HG02884 (cell line): Measurements from ENCODE around the gene VPS26A.

Source experiments
- ATAC-seq: cut with Tn5 transposase; IDR thresholded peaks from one replicate; pipeline ENCODE4 v1.9.1; 2021; ENCODE audit warnings: mild to moderate bottlenecking, moderate library complexity; ENCODE audit not compliant: unreplicated experiment

Gene VPS26A

DNA sequence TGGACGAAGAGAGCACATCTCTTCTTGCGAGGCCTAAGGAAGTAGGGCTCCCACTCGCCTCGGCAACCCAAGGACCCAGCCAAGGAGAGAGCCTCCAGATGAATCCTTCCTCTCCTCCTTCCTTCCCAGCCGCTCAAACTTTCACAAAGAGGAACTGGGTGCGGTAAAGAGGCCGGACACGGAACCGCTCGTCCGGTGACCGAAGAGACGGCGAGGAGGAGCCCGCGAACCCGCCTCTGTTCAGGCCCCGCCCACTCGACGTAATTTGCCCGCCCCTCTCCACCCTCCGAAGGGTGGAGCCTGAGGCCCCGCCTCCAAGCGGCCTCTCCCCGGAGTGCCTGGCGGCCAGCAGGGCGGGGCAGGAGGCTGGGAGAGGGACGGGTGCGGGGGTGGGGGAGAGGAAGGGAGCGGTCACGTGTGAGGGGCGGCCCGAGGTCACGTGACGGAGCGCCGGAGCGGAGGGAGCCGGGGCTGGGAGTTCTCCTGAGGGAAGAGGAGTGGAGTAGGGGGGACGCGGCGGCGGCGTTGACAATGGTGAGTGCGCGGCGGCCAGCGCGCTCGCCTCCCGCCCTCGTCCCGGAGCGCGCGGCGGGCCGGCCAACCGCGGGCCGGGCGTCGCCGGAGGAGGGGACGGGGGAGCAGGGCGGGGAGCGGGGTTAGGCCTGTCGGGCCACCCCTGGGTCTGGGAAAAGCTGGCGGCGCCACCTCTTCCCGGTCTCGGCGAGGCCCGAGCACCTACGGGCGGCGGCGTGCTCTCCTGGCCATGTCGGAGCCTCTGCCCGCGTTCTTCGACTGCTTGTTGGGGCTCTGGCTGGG lies at the start of gene VPS26A:
TSS of gene VPS26A (plus strand) at position 432 of the 816 bp plus-strand sequence. CDS start at position 532, 100 bp downstream.
- peak; percentile 74 for ATAC-seq

DNA sequence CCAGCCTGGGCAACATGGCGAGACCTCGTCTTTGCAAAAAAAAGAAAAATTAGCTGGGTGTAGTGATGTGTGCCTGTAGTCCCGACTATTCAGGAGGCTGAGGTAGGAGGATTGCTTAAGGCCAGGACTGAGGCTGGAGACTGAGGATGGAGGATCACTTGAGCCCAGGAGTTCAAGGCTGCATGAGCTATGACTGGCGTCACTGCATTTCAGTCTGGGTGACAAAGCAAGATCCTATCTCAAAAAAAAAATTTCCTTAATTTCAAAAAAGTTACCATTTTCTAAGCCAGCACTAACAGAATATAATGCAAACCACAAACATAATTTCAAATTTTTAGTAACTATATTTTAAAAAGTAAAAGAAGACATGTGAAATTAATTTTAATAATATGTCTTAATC lies 49.4 kb upstream of the VPS26A start:
- no peak for ATAC-seq

DNA sequence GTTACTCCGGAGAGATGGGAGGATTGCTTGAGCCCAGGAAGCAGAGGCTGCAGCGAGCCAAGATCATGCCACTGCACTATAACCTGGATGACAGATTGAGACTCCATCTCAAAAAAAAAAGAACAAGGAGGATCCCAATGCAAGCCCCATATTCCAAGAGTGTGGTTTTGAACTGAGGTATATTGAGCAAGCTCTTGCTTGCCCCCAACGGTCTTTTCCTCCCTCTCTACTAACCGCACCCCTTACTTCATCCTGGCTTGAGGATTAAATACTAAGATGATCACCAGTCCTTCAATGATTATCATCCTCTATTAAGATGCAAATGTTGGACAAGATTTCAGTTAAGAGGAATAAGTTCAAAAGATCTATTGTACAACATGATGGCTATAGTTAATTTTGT lies 48.5 kb upstream of the VPS26A start:
- ATAC-seq: no peak

DNA sequence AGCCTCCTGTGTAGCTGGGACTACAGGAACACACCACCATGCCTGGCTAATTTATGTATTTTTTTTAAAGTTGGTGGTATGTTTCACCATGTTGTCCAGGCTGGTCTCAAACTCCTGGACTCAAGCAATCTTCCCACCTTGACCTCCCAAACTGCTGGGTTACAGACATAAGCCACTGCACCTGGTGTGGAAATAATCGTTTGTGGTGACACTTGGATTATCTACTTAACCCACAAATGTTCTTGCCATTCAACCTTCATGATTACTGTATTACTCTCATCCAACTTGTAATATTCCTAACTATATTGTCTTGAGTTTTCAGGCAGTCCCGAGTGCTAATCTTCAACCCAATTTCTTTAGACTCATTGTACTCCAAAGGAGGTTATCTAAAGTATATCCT lies 45.7 kb upstream of the VPS26A start:
- ATAC-seq: no peak

DNA sequence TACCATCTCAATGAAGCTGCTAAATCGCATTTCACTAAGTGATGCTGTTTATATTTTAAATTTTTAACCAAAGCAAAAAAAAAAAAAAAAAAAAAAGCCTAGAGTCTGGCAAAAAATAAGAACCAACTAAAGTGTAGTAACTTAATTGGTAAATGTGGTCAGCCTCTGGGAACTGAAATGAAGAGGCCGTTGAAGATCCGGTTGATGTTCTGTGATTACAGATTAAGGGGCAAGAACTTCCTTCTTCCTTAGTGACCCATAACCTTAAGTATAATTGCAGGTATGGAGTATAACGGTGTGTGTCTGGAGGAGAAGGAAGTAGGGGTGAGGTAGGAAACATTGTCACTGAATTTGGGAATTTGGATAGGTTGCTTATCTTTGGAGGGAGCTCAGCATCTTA lies 43.8 kb upstream of the VPS26A start:
- ATAC-seq: no peak

DNA sequence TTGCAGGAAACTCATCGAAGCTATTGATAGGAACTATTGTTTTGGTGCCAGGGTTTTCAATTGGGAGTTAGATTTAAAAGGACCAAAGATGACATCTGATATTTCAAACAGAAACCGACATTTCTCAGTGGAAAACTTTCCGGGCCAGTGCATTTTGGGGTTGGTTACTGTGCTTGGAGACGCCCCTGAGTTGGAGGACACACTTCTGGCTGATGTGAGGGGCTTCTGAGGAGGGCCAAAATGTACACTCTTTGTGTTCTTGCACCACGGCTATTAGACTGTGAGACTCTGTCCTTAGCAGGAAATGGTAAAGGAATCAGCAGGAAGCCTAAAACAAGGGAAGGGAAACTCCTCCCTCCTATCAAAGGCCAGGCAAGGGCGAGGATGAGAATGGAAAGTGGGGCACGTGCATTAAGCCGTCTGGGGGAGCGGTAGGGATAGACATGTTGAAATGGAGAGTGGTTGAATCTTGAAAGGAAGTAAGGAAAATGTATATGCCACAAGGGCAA lies 37.9 kb upstream of the VPS26A start:
- ATAC-seq: no peak

DNA sequence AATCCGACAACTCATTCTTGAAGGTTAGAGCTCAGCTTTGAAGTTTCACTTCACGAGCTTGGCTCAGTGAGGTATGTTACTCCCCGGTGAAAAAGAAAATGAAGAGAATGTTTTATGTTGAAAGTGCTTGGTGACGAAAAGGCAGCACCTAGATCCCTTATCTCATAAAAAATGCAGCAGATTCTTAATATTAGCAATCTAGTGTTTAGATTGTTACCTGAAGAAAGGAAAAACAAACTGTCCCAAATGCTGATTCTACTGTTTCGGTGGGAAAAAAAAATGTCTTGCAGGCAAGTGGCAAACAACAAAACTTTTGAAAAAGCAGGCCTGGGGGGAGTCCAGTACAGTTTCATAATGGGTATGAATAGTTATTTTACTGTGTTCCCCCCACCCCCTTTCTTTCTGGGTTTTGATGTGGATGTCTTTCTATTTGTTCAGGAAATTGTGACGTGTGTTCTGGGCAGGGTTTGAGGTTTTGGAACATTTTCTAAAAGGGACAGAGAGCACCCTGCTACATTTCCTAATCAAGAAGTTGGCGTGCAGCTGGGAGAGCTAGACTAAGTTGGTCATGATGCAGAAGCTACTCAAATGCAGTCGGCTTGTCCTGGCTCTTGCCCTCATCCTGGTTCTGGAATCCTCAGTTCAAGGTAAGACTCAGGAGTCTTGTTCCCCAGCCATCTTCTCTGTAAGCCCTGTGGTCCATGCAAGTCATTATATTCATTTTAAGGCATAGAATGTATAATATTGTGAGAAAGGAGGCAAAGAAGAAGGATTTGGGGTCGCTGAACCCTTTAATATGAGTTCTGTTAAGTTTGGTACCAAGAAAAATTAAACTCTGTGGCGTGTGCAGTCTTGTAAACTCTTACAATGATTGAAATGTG lies 36.1 kb upstream of the VPS26A start, which contains the start of gene SRGN:
TSS of gene SRGN (plus strand) at position 514 of the 881 bp plus-strand sequence. CDS start at position 569, 55 bp downstream.
- ATAC-seq: peak; percentile 45

DNA sequence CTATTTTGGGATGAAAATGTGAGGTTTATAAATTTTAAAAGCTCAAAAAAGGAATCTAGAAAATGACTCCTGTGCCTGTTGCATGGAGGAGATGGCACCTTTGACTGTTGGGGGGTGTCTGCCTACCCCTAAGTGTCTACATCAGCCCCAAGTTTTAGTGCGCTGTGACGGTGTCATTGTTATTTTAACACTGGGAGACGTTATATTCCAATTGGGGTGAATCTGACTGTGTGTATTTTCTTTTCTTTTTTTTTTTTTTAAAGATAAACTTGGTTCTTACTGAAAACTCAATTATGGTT lies 35.6 kb upstream of the VPS26A start:
- no peak for ATAC-seq

DNA sequence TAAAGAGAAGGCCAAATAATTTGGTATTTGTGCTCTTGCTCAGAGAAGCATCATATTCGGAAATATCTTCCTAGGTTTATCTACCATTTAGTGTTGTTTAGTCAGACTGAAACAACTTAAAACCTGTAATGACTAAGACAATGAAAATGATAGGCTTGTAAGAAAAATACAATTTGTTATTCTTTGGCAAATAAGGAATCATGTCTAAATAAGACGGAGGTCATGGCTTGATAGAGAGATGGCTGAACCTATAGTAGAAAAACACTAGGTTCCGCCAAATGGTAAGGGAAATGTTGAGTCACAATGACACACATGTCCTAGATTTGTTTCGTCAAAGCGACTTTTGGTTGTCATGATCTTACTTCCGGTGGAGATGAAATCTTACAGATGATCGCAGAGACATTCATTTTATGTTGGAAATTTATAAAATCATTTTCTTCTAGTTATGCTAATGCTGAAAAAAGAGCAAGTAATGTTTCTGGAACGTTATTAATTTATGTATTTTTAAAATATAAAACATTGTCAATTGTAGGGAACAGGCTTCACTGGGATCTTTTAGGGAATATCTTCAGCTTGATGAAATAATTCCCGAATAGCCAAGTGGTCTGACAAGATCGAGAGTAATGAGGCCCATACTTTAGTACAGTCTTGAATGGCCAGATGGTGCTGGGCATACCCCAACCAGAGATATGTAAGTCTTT lies 35.0 kb upstream of the VPS26A start:
- no peak for ATAC-seq

DNA sequence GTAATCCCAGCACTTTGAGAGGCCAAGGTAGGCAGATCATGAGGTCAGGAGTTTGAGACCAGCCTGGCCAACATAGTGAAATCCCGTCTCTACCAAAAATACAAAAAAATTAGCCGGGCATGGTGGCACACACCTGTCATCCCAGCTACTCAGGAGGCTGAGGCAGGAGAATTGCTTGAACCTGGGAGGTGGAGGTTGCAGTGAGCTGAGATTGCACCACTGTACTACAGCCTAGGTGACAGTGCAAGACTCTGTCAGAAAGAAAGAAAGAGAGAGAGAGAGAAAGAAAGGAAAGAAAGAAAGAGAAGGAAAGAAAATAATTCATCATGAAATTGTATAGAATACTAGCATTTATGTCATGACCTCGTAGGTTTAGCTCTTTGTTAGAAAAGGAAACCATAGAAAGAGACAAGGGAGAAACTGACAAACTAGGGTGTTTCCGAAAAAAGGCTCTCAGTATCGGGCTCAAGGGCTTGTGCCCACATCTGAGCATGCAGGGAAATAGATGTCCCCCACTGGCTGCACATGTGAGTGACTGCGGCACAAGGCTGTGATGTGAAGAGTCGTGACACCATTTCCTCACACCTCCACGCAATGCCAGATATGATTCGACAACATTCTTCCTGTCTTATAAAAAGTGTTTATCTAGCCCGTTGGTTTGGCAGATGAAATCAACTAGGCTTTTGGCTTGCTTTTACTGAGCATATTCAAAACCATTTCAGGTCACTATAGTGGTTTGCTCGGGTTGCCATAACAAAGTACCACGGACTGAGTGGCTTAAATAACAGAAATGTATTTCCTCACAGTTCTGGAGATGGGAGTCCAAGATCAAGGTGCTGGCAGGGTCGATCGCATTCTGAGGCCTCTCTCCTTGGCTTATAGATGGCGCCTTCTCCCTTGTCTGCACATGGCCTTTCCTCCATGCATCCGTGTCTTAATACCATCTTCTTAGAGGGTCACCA lies 34.1 kb upstream of the VPS26A start:
- ATAC-seq: no peak

DNA sequence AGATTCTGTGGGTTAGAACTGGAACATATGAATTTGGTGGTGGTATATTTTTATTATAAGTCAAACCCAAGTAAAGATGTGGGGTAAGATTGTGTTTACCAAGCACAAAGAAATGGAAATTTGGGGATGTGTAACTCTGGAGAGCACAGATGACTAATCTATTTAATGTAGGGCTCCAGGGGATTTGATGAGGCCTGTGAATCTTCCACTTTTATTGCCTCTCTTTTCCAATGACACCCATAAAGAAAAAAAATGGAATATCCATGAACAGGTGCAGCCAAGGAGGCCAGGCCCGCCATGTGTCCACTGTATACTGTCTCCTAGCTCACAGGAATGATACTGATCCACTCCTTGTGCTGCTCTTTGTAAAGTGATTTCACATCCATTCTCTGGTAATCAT lies 33.3 kb upstream of the VPS26A start:
- no peak for ATAC-seq

DNA sequence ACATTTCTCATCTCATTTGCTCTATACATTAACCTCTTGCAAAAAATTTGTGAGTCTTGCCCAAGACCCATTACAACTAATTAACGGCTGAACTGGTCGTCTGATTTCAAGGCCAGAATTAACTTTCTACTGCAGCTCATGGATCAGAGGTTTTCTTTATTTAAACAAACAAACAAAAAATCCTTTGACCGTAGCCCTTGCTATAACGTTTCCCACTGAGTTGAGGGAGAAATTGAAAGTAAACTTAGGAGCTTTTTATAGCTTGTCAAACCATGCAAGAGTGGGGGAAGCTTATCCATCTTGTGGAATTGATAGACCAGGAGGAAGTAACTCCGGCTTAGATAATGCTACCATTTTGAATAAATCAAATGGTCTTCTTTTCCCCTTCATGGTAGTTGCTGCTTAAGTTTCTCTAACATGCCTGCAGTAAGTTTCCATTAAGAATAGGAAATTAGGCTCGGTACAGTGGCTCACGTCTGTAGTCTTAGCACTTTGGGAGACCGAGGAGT lies 32.8 kb upstream of the VPS26A start:
- no peak for ATAC-seq

DNA sequence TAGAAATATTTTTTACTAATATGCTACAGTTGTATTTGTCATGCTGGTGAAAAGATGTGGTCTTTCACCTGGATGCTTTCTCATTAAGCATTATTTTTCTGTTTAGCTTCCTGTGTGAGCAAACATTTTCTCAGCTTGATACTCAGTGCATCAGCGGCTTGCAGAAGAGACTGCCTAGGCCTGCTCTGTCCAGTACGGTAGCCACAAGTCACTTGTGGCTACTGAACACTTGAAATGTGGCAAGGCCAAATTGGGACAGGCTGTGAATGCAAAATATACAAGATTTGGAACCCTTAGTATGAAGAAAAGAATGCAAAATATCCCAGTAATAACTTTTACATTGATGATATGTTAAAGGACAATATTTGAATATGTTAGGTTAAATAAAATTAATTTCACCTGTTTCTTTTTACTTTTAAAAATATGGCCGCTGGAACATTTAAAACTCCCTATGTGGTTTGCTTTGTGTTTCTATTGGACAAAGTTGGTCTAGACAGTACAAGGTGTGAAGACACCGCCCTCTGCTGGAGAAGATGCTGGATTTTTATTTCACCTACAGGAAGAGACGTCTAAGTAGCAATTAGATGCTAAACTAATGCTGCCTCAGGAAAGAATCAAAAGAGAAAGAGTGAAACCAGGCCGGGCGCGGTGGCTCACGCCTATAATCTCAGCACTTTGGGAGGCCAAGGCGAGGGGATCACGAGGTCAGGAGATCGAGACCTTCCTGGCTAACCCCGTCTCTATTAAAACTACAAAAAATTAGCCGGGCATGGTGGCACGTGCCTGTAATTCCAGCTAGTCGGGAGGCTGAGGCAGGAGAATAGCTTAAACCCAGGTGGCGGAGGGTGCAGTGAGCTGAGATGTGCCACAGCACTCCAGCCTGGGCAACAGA lies 30.8 kb upstream of the VPS26A start:
- peak; percentile 35 for ATAC-seq

DNA sequence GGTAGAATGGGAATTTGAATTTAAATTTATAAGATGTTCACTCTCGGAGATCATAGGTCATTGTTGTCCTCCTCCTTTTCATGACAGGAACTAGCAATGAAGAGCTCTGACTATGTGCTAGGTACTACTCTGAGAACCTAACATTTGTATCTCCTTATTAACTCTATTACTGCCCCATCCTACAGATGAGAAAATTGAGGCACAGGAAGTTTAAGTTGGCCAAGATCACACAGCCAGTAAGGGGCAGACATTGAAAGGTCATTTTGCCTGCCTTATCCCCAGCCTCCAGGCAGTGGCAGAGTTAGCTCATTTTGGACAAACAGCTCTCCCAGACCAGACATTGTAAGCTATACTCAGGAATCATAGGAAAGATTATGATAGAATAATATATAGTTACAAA lies 30.0 kb upstream of the VPS26A start:
- no peak for ATAC-seq

DNA sequence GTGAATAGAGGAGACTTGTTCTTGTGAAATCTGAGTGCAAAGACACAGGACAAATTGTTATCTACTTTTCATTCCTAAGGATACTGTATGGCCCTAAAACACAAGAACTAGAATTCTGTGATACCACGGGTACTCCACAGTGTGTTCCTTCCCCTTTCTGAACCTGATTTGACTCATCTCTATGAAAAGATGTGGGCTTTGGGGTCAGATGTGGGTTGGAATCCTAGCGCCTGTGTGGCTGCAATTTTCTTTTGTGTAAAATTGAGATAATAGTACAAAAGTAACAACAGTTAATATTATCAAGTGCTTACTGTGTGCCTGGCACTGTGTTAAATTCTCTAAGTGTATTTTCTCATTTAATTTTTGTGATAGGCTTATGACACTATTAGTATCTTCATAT lies 27.9 kb upstream of the VPS26A start:
- peak; percentile 63 for ATAC-seq

DNA sequence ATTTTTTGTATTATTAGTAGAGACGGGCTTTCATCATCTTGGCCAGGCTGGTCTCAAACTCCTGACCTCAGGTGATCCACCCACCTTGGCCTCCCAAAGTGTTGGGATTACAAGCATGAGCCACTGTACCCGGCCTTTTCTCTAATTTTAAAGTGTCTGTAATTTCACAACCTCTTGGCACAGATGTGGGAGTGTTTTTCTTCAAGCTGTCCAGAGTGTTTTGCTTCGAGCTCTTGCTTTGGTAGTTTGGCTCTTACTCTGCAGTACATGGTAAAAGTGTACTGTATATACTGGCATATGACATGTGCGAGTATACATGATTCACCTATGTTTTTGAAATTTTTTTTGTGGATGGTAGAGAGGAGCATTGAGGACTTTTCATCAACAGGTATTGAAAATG lies 26.2 kb upstream of the VPS26A start:
- ATAC-seq: no peak

DNA sequence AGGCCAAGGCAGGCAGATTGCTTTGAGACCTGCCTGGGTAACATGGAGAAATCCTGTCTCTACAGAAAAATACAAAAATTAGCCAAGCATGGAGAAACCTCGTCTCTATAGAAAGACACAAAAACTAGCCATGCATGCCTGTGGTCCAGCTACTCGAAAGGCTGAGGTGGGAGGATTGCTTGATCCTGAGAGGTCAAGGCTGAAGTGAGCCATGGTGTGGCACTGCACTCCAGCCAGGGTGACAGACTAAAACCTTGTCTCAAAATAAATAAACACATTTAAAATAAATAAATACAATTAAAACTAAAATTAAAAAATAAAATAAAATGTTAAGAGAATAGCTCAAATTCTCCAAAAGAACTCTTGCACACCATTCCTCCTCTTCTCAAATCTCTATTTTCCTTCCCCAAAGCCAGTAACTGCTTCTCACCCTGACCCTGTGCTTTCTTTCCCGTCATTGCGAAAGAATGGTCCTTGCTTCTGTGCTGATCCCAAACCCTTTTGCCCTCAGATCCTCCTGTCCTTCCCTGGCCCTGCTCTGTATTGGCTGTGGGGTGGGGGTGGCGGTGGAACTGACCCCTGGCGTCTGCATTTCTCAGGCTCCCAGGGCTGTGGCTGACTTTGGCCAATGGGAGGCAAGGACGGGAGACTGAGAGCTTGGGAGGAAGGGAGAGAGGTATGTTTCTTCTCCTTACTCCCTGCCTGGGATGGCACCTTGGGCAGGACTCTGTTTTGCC lies 23.7 kb upstream of the VPS26A start:
- no peak for ATAC-seq

DNA sequence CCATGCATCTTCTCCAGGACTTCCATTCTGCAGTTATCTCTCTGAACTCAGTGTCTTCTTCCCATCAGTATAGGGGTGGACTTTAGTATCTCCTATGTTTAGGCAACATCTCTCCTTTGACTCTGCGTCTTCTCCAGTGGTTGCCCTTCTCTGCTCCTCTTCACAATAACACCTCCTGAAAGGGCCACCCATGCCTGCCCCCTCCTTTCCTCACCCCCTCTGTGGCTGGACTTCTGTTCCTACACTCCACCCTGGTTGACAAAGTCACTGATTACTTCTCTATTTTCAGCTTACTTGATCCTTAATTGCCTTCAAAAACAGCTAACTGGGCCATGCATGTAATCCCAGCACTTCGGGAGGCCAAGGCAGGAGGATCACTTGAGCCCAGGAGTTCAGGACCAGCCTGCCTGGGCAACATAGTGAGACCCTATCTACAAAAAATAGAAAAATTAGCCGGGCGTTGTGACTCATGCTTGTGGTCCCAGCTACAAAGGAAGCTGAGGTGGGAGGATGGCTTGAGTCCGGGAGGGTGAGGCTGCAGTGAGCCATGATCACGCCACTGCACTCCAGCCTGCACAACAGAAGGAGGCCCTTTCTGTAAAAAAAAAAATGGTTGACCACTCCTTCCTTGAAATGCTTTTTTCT lies 22.4 kb upstream of the VPS26A start:
- no peak for ATAC-seq
